GM12878 (cell line): ENCODE measurements around the gene BCL10. TPM values are rescaled to one million over a fixed set of nuclear protein-coding genes. Genes with fewer than 3 reads are reported as not detected.
A peak's percentile ranks its signal among the peaks of the same experiment; 100 is the strongest.

Experiments
- ATAC-seq: fragments of 200-7000 bp; cut with Tn5 transposase; 3 replicates; pipeline ENCODE4 v1.9.1; 2020; ENCODE audit warnings: mild to moderate bottlenecking, moderate library complexity
- BruUV-seq: library from RNA; stranded (reverse); fragments of 400-500 nt; replicated peaks from 2 replicates; lab custom pipeline; 2021; lab: Mats Ljungman, UMichigan
- CTCF ChIA-PET: fragments of 300-600 bp; sonication (Branson Sonifier 250); formaldehyde crosslinking; extraction: SDS; loops from one replicate; lab custom pipeline; 2021; ENCODE audit warnings: inconsistent platforms; lab: Yijun Ruan, JAX
- POLR2A ChIA-PET: fragments of 350-600 bp; formaldehyde crosslinking; extraction: SDS; loops from one replicate; lab custom pipeline; 2021; ENCODE audit warnings: inconsistent platforms; lab: Charles Lee
- RAD21 ChIA-PET: fragments of 300-600 bp; sonication (Branson Sonifier 250); formaldehyde crosslinking; loops from one replicate; lab custom pipeline; 2023; ENCODE audit warnings: antibody characterized with exemption; ENCODE audit not compliant: unreplicated experiment; lab: Charles Lee
- SMC1A ChIA-PET: fragments of 300-600 bp; sonication (Branson Sonifier 250); formaldehyde crosslinking; loops from one replicate; lab custom pipeline; 2023; ENCODE audit not compliant: unreplicated experiment, uncharacterized antibody; lab: Charles Lee
- DNase-seq: peaks from one replicate; pipeline ENCODE4 v3.0.0-alpha.2; 2011; ENCODE audit warnings: low read depth, low spot score
- FAIRE-seq: peaks from 3 replicates; lab custom pipeline; 2011; peaks lifted over from hg19 to GRCh38; lab: Jason Lieb, UNC
- H2AFZ ChIP-seq: 2 replicates; pipeline ENCODE4 v1.6.0; 2011; ENCODE audit warnings: low read depth, low read length, control low read depth; ENCODE audit not compliant: control insufficient read depth
- H3K27ac ChIP-seq: 2 replicates; pipeline ENCODE4 v1.5.1; 2011; ENCODE audit warnings: control low read depth; ENCODE audit not compliant: control insufficient read depth, insufficient read depth
- H3K27me3 ChIP-seq, 2 experiments: replicated peaks in 1 of 2; 2 replicates each; pipeline versions ENCODE4 v1.6.0 to v1.6.1; 2011; ENCODE audit warnings: low read length in 1 of 2; ENCODE audit not compliant: control insufficient read depth in 2 of 2, insufficient read depth in 2 of 2
- H3K36me3 ChIP-seq, 2 experiments: 2 replicates each; pipeline ENCODE4 v1.5.1; 2011; ENCODE audit warnings: low read length in 1 of 2; ENCODE audit not compliant: control insufficient read depth in 2 of 2, insufficient read depth in 2 of 2
- H3K4me1 ChIP-seq: 2 replicates; pipeline ENCODE4 v1.6.1; 2011; ENCODE audit warnings: mild to moderate bottlenecking, low read length, moderate library complexity, mixed read lengths; ENCODE audit not compliant: control insufficient read depth, insufficient read depth
- H3K4me2 ChIP-seq: 2 replicates; pipeline ENCODE4 v1.6.0; 2011; ENCODE audit warnings: control low read depth; ENCODE audit not compliant: control insufficient read depth, insufficient read depth
- H3K4me3 ChIP-seq: fragments of 200-600 bp; sonication (generic); 2 replicates; pipeline ENCODE4 v1.5.1; 2016
- H3K79me2 ChIP-seq: 2 replicates; pipeline ENCODE4 v1.6.0; 2011; ENCODE audit warnings: low read length; ENCODE audit not compliant: control insufficient read depth, insufficient read depth
- H3K9ac ChIP-seq: 2 replicates; pipeline ENCODE4 v1.8.0; 2011; ENCODE audit warnings: low read length, control low read depth, mixed read lengths; ENCODE audit not compliant: control insufficient read depth, insufficient read depth
- H3K9me3 ChIP-seq: replicated peaks from 3 replicates; pipeline ENCODE4 v1.5.1; 2011; ENCODE audit warnings: mild to moderate bottlenecking, low read length; ENCODE audit not compliant: control insufficient read depth, insufficient read depth
- H4K20me1 ChIP-seq: 2 replicates; pipeline ENCODE4 v1.6.0; 2011; ENCODE audit not compliant: control insufficient read depth, insufficient read depth
- ATF7 ChIP-seq: fragments of 450-650 bp; IDR thresholded peaks from 2 replicates; pipeline ENCODE4 v1.6.1; 2016; ENCODE audit warnings: low read depth, mild to moderate bottlenecking
- BCL11A ChIP-seq: IDR thresholded peaks from 2 replicates; pipeline ENCODE4 v1.6.1; 2011; ENCODE audit warnings: low read depth, low read length
- CBX3 ChIP-seq: fragments of 200-600 bp; sonication (generic); IDR thresholded peaks from 2 replicates; pipeline ENCODE4 v1.6.1; 2016; ENCODE audit warnings: low read depth, borderline replicate concordance
- CHD2 ChIP-seq: IDR thresholded peaks from 2 replicates; pipeline ENCODE4 v1.6.1; 2011; ENCODE audit warnings: low read depth, low read length, improper control_type of control experiment, borderline replicate concordance
- CREM ChIP-seq: IDR thresholded peaks from 2 replicates; pipeline ENCODE4 v1.6.1; 2014; ENCODE audit warnings: antibody characterized with exemption, low read depth
- FOS ChIP-seq: IDR thresholded peaks from 3 replicates; pipeline ENCODE4 v1.6.1; 2011; ENCODE audit warnings: borderline replicate concordance; ENCODE audit not compliant: insufficient read length; ENCODE audit errors: extremely low read depth
- IKZF2 ChIP-seq, 2 experiments: fragments of 450-650 bp; IDR thresholded peaks; 2 replicates each; pipeline ENCODE4 v1.6.1; 2017; ENCODE audit warnings: mild to moderate bottlenecking in 2 of 2, moderate library complexity in 2 of 2
- IRF3 ChIP-seq: fragments of 450-650 bp; IDR thresholded peaks from 2 replicates; pipeline ENCODE4 v1.6.1; 2014; ENCODE audit warnings: mild to moderate bottlenecking
- MEF2A ChIP-seq: IDR thresholded peaks from 2 replicates; pipeline ENCODE4 v1.6.1; 2011; ENCODE audit warnings: low read depth, mild to moderate bottlenecking, low read length, moderate library complexity; ENCODE audit not compliant: insufficient read depth
- MYC ChIP-seq: IDR thresholded peaks from 2 replicates; pipeline ENCODE4 v1.6.1; 2011; ENCODE audit warnings: mild to moderate bottlenecking, low read length, moderate library complexity, inconsistent platforms; ENCODE audit not compliant: insufficient read depth, insufficient replicate concordance, insufficient read length, severe bottlenecking
- PML ChIP-seq: IDR thresholded peaks from 2 replicates; pipeline ENCODE4 v1.6.1; 2012; ENCODE audit warnings: low read length, inconsistent platforms
- POLR2A ChIP-seq: IDR thresholded peaks from 2 replicates; pipeline ENCODE4 v1.6.1; 2011; ENCODE audit warnings: low read depth, mild to moderate bottlenecking, low read length
- POLR2AphosphoS5 ChIP-seq: IDR thresholded peaks from 2 replicates; pipeline ENCODE4 v1.6.1; 2011; ENCODE audit warnings: mild to moderate bottlenecking, low read length, inconsistent platforms
- ZNF274 ChIP-seq: IDR thresholded peaks from one replicate; pipeline ENCODE4 v1.8.0; 2011; ENCODE audit not compliant: insufficient read length, insufficient read depth
- WGBS: methylation state at CpG from one replicate; pipeline ENCODE4 v1.1.6; 2016; ENCODE audit warnings: low lambda C conversion rate; ENCODE audit not compliant: insufficient replicate concordance, insufficient coverage; ENCODE audit errors: missing lambda C conversion rate; 5-methylcytosine and 5-hydroxymethylcytosine counted together
- in situ Hi-C: fragments of 300-500 bp; cut with MboI; formaldehyde crosslinking; loops from 9 replicates; pipeline ENCODE4 v1.14.3; 2018; ENCODE audit warnings: mixed read lengths
- intact Hi-C: fragments of 100-400 bp; cut with micrococcal nuclease; formaldehyde crosslinking; loops from one replicate; pipeline ENCODE4 v1.14.2; 2022; ENCODE audit not compliant: unreplicated experiment
- polyA plus RNA-seq, 11 experiments: library from polyadenylated mRNA; depleted of rRNA in 4 of 11; unstranded in 6 of 11; stranded (reverse) in 5 of 11; fragments of >200 nt; fragmentation: Nextera tagmentation in 4 of 11; fragmentation: Illumina TruSeq in 1 of 11; extraction: Ambion mirVana in 4 of 11; extraction: Trizol in 1 of 11; gene quantifications; 1 replicate in 1 of 11; 2 replicates in 10 of 11; pipeline versions ENCODE4 v1.2.1 to v1.2.3, GENCODE V29; 2011 to 2016; ENCODE audit warnings: inconsistent platforms in 2 of 11, missing spikeins in 2 of 11, low read depth in 1 of 11
- total RNA-seq, 4 experiments: library from RNA; depleted of rRNA in 3 of 4; stranded (reverse); fragments of >200 nt in 3 of 4; fragmentation: Illumina TruSeq in 1 of 4; extraction: Trizol in 1 of 4; gene quantifications; 2 replicates each; pipeline versions ENCODE4 v1.2.1 to v1.2.3, GENCODE V29; 2013 to 2021

BCL10 gene
- total and polyA plus RNA-seq, 10 of the 15 experiments (the other 5 are each of a cell fraction or from before 2014, with no cell fraction given), result 10.6 to 35.2 (median 19.5) TPM

DNA sequence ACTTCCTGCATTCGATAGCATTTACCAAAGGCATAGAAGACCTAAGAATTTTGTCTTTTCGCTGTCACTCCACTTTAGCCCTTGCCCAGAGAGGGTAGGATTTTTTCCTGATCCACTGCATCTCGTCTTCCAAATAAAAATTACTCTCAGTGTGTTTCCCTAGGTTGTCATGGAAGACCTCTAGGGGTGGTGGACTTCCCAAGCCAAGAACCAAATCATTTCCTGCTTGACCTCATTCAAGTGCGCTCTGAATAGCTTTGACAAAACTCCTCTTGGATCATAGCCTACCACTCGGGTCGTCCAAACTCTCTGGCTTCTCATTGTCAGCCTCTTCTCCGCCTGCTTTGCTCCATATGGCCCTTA lies 16.5 kb downstream of the BCL10 start:
- no peak for DNase-seq
- Histone ChIP-seq H3K27ac (no peak overlapping the region), H3K9ac (no peak overlapping the region), H3K4me3 (peak overlapping the region; percentile 99; the same call in 1 of the 2 replicates), H3K9me3 (no peaks in the 10 kb centered on the region), H3K79me2 (peaks cover 18% of the 10 kb centered on the region), H3K36me3 (peaks cover 0 to 3% of the 10 kb centered on the region in 2 experiments; a peak in 2 of 4 replicates), H3K27me3 (no peaks in the 10 kb centered on the region), H2AFZ (peak overlapping the region; percentile 74), H4K20me1 (no peaks in the 10 kb centered on the region), H3K4me2 (0 out of 2 replicates have a peak overlapping the region, but pooled peaks have one; percentile 14), H3K4me1 (no peaks in the 10 kb centered on the region)
- RAD21 ChIA-PET, result interaction anchor here (1.2 to 3.7 kb wide), 10 partner anchors 10 to 316 kb away, joined by 3 to 30 read pairs (median 6); partner anchors contain the start of gene BCL10
- WGBS, result 50% methylated on average over 7 of the region's 7 CpGs
- FAIRE-seq, result no peak
- no peak for ATAC-seq
- TF ChIP-seq POLR2AphosphoS5 (no peak), ZNF274 (no peak), POLR2A (no peak), CHD2 (no peak), IRF3 (no peak), MYC (no peak), PML (no peak), ATF7 (no peak), CREM (no peak), MEF2A (no peak), FOS (no peak), CBX3 (no peak), BCL11A (no peak), IKZF2 (IDR thresholded peaks at IDR 0.05) (no peak)
- no TSS peak for BruUV-seq
- CTCF ChIA-PET, result interaction anchor here (0.6 to 12.1 kb wide), 27 partner anchors 8 to 1799 kb away, joined by 3 to 229 read pairs (median 5); partner anchors contain the start of gene BCL10
- SMC1A ChIA-PET, result interaction anchor here (1.0 to 11.0 kb wide), 4 partner anchors 8 to 316 kb away, joined by 5 to 110 read pairs (median 18); partner anchors contain the start of gene BCL10
- POLR2A ChIA-PET, result interaction anchor here (1.4 to 6.6 kb wide), 3 partner anchors 8 to 311 kb away, joined by 4 to 61 read pairs (median 5); partner anchors contain the start of gene BCL10
- in situ Hi-C loops (loop anchor here (5.0 kb wide), 2 partner anchors 148 to 313 kb away; no protein-coding TSS in a partner anchor), intact Hi-C loops (loop anchor here (1.0 to 5.0 kb wide), 3 partner anchors 16 to 478 kb away; partner anchors contain the start of gene BCL10)
